Keratinocyte (primary cell): Measurements from ENCODE around the gene PRKN.

Source experiments
- EZH2 ChIP-seq: IDR thresholded peaks from one replicate; pipeline ENCODE4 v1.6.1; 2012; ENCODE audit warnings: inconsistent platforms, mild to moderate bottlenecking, low read length, moderate library complexity
- TF ChIP-seq, protein P1 (sequence below), 3 experiments: IDR thresholded peaks in 1 of 3; conservative IDR thresholded peaks in 1 of 3; optimal IDR thresholded peaks in 1 of 3; 2 replicates in 2 of 3; 3 replicates in 1 of 3; pipeline versions ENCODE3 to v1.5.1; 2011; ENCODE audit warnings: low read length in 3 of 3, mild to moderate bottlenecking in 3 of 3, moderate library complexity in 2 of 3, control low read depth in 1 of 3, inconsistent platforms in 1 of 3; ENCODE audit not compliant: insufficient read depth in 2 of 3; ENCODE audit errors: extremely low read depth in 1 of 3

DNA sequence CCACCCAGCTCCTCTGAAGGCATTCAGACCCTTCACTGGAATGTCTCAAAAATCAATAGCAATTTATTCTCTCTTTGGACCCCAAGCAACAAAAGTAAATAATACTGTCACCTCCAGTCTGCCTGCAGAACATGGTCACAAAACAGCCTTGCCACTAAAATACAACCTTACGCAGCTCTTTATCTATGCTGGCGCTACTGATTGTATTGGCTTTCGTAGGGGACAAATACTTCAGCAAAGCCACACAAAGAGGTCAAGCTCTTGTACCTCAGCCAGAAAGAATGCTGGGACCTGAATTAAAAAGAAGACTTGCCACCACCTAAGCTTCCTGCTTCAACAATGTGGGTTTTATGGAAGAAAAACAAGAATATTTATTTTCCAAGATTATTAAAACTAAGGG lies 57.2 kb downstream of the PRKN start:
- TF ChIP-seq EZH2: no peak
- TF ChIP-seq, protein P1, sequence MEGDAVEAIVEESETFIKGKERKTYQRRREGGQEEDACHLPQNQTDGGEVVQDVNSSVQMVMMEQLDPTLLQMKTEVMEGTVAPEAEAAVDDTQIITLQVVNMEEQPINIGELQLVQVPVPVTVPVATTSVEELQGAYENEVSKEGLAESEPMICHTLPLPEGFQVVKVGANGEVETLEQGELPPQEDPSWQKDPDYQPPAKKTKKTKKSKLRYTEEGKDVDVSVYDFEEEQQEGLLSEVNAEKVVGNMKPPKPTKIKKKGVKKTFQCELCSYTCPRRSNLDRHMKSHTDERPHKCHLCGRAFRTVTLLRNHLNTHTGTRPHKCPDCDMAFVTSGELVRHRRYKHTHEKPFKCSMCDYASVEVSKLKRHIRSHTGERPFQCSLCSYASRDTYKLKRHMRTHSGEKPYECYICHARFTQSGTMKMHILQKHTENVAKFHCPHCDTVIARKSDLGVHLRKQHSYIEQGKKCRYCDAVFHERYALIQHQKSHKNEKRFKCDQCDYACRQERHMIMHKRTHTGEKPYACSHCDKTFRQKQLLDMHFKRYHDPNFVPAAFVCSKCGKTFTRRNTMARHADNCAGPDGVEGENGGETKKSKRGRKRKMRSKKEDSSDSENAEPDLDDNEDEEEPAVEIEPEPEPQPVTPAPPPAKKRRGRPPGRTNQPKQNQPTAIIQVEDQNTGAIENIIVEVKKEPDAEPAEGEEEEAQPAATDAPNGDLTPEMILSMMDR (optimal IDR thresholded peaks at IDR 0.05 in 1 of 3, IDR thresholded peaks at IDR 0.05 in 1 of 3, conservative IDR thresholded peaks at IDR 0.05 in 1 of 3; ENCODE audit: extremely low read depth in 1 of 3, insufficient read depth in 2 of 3, low read length in 3 of 3): no peak
